HL-60 (cell line): ENCODE results near the gene RFTN1.

ENCODE experiments used
- DNase-seq, 2 experiments: peaks; one replicate each; pipeline ENCODE4 v3.0.0-alpha.2; 2010 to 2020; ENCODE audit warnings: low read depth in 1 of 2, low spot score in 1 of 2
- H3K27ac ChIP-seq: fragments of 250-450 bp; sonication (Bioruptor Pico); replicated peaks from 2 replicates; pipeline ENCODE4 v1.5.1; 2020; ENCODE audit warnings: mild to moderate bottlenecking, moderate library complexity
- H3K27me3 ChIP-seq: fragments of 250-450 bp; sonication (Bioruptor Pico); 2 replicates; pipeline ENCODE4 v1.5.1; 2021; ENCODE audit warnings: mild to moderate bottlenecking, moderate library complexity; ENCODE audit not compliant: insufficient read depth, poor library complexity, severe bottlenecking
- H3K4me3 ChIP-seq: replicated peaks from 2 replicates; pipeline ENCODE4 v1.5.1; 2011; ENCODE audit warnings: mild to moderate bottlenecking, control low read depth, low read length; ENCODE audit not compliant: insufficient read depth
- CTCF ChIP-seq: IDR thresholded peaks from one replicate; pipeline ENCODE4 v1.5.1; 2011; ENCODE audit warnings: low read length, control low read depth, inconsistent platforms; ENCODE audit not compliant: insufficient read depth
- GABPA ChIP-seq: IDR thresholded peaks from 2 replicates; pipeline ENCODE4 v1.6.1; 2012; ENCODE audit warnings: low read depth
- POLR2AphosphoS5 ChIP-seq: IDR thresholded peaks from 2 replicates; pipeline ENCODE4 v1.6.1; 2012; ENCODE audit warnings: low read depth
- SPI1 ChIP-seq: IDR thresholded peaks from 2 replicates; pipeline ENCODE4 v1.6.1; 2012; ENCODE audit warnings: low read depth, mild to moderate bottlenecking, borderline replicate concordance
- long read RNA-seq: library from polyadenylated mRNA; unstranded; transcript quantifications from one replicate; pipeline ENCODE4 v2.0.0, GENCODE V29; 2020
- TF ChIP-seq, protein P1 (sequence below): IDR thresholded peaks from 2 replicates; pipeline ENCODE4 v1.6.1; 2012; ENCODE audit warnings: low read depth; ENCODE audit not compliant: insufficient replicate concordance

The RFTN1 gene, protein sequence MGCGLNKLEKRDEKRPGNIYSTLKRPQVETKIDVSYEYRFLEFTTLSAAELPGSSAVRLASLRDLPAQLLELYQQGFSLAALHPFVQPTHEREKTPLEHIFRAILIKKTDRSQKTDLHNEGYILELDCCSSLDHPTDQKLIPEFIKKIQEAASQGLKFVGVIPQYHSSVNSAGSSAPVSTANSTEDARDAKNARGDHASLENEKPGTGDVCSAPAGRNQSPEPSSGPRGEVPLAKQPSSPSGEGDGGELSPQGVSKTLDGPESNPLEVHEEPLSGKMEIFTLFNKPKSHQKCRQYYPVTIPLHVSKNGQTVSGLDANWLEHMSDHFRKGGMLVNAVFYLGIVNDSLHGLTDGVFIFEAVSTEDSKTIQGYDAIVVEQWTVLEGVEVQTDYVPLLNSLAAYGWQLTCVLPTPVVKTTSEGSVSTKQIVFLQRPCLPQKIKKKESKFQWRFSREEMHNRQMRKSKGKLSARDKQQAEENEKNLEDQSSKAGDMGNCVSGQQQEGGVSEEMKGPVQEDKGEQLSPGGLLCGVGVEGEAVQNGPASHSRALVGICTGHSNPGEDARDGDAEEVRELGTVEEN
- long read RNA-seq, transcript RFTN1-201 (10 exons, 2,982 nt), result major isoform, 51 of 75 reads
- long read RNA-seq, partial matches to known transcripts, result 5 of 75 reads
- long read RNA-seq, other reads (novel, unspliced or antisense), result 19 of 75 reads

GRCh38 chr3:16513141-16514020 lies at the start of gene RFTN1:
RFTN1 (minus strand) TSS chr3:16513699; CDS start chr3:16493869, 19,830 bp downstream.
- peak; percentile 38 to 67 for DNase-seq
- H3K27ac ChIP-seq, result peak within 1 kb of the TSS; percentile 47
- TF ChIP-seq POLR2AphosphoS5 (0 out of 2 replicates have a peak, but pooled peaks have one; percentile 17), SPI1 (peak; percentile 92), CTCF (no peak), GABPA (no peak)
- TF ChIP-seq, protein P1, sequence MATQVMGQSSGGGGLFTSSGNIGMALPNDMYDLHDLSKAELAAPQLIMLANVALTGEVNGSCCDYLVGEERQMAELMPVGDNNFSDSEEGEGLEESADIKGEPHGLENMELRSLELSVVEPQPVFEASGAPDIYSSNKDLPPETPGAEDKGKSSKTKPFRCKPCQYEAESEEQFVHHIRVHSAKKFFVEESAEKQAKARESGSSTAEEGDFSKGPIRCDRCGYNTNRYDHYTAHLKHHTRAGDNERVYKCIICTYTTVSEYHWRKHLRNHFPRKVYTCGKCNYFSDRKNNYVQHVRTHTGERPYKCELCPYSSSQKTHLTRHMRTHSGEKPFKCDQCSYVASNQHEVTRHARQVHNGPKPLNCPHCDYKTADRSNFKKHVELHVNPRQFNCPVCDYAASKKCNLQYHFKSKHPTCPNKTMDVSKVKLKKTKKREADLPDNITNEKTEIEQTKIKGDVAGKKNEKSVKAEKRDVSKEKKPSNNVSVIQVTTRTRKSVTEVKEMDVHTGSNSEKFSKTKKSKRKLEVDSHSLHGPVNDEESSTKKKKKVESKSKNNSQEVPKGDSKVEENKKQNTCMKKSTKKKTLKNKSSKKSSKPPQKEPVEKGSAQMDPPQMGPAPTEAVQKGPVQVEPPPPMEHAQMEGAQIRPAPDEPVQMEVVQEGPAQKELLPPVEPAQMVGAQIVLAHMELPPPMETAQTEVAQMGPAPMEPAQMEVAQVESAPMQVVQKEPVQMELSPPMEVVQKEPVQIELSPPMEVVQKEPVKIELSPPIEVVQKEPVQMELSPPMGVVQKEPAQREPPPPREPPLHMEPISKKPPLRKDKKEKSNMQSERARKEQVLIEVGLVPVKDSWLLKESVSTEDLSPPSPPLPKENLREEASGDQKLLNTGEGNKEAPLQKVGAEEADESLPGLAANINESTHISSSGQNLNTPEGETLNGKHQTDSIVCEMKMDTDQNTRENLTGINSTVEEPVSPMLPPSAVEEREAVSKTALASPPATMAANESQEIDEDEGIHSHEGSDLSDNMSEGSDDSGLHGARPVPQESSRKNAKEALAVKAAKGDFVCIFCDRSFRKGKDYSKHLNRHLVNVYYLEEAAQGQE, result peak; percentile 8
- no peaks in the 10 kb centered on the region for H3K27me3 ChIP-seq
- peak within 1 kb of the TSS; percentile 80 for H3K4me3 ChIP-seq

DNA sequence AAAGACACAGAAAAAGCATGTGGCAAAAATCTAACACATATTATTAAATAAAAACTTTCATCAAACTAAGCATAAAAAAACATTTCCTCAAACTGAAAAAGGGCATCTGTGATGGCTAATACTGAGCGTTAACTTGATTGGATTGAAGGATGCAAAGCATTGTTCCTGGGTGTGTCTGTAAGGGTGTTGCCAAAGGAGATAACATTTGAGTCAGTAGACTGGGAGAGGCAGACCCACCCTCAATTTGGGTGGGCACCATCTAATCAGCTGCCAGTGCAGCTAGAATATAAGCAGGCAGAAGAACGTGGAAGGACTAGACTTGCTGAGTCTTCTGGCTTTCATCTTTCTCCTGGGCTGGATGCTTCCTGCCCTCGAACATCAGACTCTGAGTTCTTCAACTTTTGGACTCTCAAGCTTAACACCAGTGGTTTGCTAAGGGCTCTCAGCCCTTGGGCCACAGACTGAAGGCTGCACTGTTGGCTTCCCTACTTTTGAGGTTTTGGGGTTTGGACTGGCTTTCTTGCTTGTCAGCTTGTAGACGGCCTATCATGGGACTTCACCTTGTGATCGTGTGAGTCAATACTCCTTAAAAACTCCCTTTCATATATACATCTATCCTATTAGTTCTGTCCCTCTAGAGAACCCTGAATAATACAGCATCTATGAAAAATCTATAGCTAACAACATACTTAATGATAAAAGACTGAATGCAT lies 46.3 kb upstream of the RFTN1 start:
- H3K27me3 ChIP-seq, result no peaks in the 10 kb centered on the region
- H3K4me3 ChIP-seq, result no peak overlapping the region
- TF ChIP-seq, protein P1, result no peak
- TF ChIP-seq POLR2AphosphoS5 (no peak), CTCF (no peak)
- DNase-seq, result no peak
- H3K27ac ChIP-seq, result no peak overlapping the region

GRCh38 chr3:16554126-16554525 lies 40.6 kb upstream of the RFTN1 start:
- no peak for DNase-seq
- TF ChIP-seq SPI1 (no peak), POLR2AphosphoS5 (no peak), CTCF (no peak), GABPA (no peak)
- TF ChIP-seq, protein P1, result no peak

More at GRCh38 chr3:16554126-16554525, 40.6 kb upstream of the RFTN1 start:
- Histone ChIP-seq H3K27me3 (no peaks in the 10 kb centered on the region), H3K27ac (no peak overlapping the region), H3K4me3 (no peak overlapping the region)
